IMR-90 (cell line): ENCODE results near the gene SCAMP4. TPM values are rescaled to one million over a fixed set of nuclear protein-coding genes. Genes with fewer than 3 reads are reported as not detected.

Experiments
- ATAC-seq: fragments of 200-7000 bp; cut with Tn5 transposase; 2 replicates; pipeline ENCODE4 v1.9.1; 2020; ENCODE audit warnings: low read depth, mild to moderate bottlenecking, moderate library complexity
- BruUV-seq: library from RNA; stranded (reverse); fragments of 400-500 nt; replicated peaks from 2 replicates; lab custom pipeline; 2021; lab: Mats Ljungman, UMichigan
- CTCF ChIA-PET: fragments of 300-600 bp; formaldehyde crosslinking; extraction: SDS; loops from one replicate; lab custom pipeline; 2021; ENCODE audit warnings: antibody characterized with exemption; lab: Yijun Ruan, JAX
- POLR2A ChIA-PET: fragments of 300-600 bp; sonication (Branson Sonifier 250); formaldehyde crosslinking; loops from one replicate; lab custom pipeline; 2022; ENCODE audit warnings: antibody characterized with exemption; ENCODE audit not compliant: unreplicated experiment; lab: Charles Lee
- DNase-seq: peaks from one replicate; pipeline ENCODE4 v3.0.0; 2013
- H2AFZ ChIP-seq: replicated peaks from 2 replicates; pipeline ENCODE3; 2013; ENCODE audit warnings: low read length, mild to moderate bottlenecking; ENCODE audit not compliant: poor library complexity
- H2AK5ac ChIP-seq: 2 replicates; pipeline ENCODE4 v1.6.1; 2013; ENCODE audit warnings: low read depth, low read length, inconsistent platforms
- H2AK9ac ChIP-seq: replicated peaks from 2 replicates; pipeline ENCODE3; 2013; ENCODE audit warnings: mild to moderate bottlenecking, low read depth, low read length, moderate library complexity; ENCODE audit not compliant: poor library complexity
- H2BK120ac ChIP-seq: 2 replicates; pipeline ENCODE4 v1.6.1; 2013; ENCODE audit warnings: low read depth, low read length, inconsistent platforms
- H2BK15ac ChIP-seq: 3 replicates; pipeline ENCODE4 v1.6.1; 2013; ENCODE audit warnings: low read depth, low read length, inconsistent platforms
- H2BK20ac ChIP-seq: 2 replicates; pipeline ENCODE4 v1.6.1; 2013; ENCODE audit warnings: low read depth, mild to moderate bottlenecking, inconsistent platforms, low read length, moderate library complexity
- H2BK5ac ChIP-seq: 2 replicates; pipeline ENCODE4 v1.6.1; 2013; ENCODE audit warnings: mild to moderate bottlenecking, low read depth, low read length, inconsistent platforms; ENCODE audit not compliant: poor library complexity, severe bottlenecking
- H3K14ac ChIP-seq: replicated peaks from 2 replicates; pipeline ENCODE4 v1.6.1; 2013; ENCODE audit warnings: low read depth, low read length, inconsistent platforms
- H3K18ac ChIP-seq: 2 replicates; pipeline ENCODE4 v1.6.1; 2013; ENCODE audit warnings: low read depth, low read length, control low read depth
- H3K23ac ChIP-seq: 2 replicates; pipeline ENCODE4 v1.6.1; 2013; ENCODE audit warnings: low read depth, low read length, inconsistent platforms
- H3K27ac ChIP-seq: 2 replicates; pipeline ENCODE4 v1.5.1; 2013; ENCODE audit warnings: mild to moderate bottlenecking, control low read depth, low read length; ENCODE audit not compliant: insufficient read depth
- H3K27me3 ChIP-seq: 2 replicates; pipeline ENCODE4 v1.6.1; 2013; ENCODE audit warnings: low read length; ENCODE audit not compliant: control insufficient read depth, insufficient read depth
- H3K36me3 ChIP-seq: 2 replicates; pipeline ENCODE4 v1.6.1; 2013; ENCODE audit warnings: low read length, mixed read lengths; ENCODE audit not compliant: control insufficient read depth, insufficient read depth
- H3K4ac ChIP-seq: 2 replicates; pipeline ENCODE4 v1.6.1; 2013; ENCODE audit warnings: low read depth, low read length, inconsistent platforms
- H3K4me1 ChIP-seq: 2 replicates; pipeline ENCODE4 v1.6.1; 2013; ENCODE audit warnings: low read length, mixed read lengths; ENCODE audit not compliant: control insufficient read depth, insufficient read depth
- H3K4me2 ChIP-seq: 2 replicates; pipeline ENCODE4 v1.6.1; 2013; ENCODE audit warnings: low read depth, mild to moderate bottlenecking, control low read depth, low read length, moderate library complexity
- H3K4me3 ChIP-seq: 2 replicates; pipeline ENCODE4 v1.5.1; 2013; ENCODE audit warnings: low read depth, mild to moderate bottlenecking, control low read depth, low read length, moderate library complexity; ENCODE audit not compliant: insufficient read depth
- H3K56ac ChIP-seq: 2 replicates; pipeline ENCODE4 v1.6.1; 2013; ENCODE audit warnings: low read length, inconsistent platforms; ENCODE audit not compliant: insufficient read depth; ENCODE audit errors: extremely low read depth
- H3K79me1 ChIP-seq, 2 experiments: 2 replicates each; pipeline ENCODE4 v1.6.1; 2013; ENCODE audit warnings: low read length in 2 of 2, inconsistent platforms in 1 of 2, low read depth in 1 of 2
- H3K9ac ChIP-seq: 2 replicates; pipeline ENCODE4 v1.6.1; 2013; ENCODE audit warnings: low read depth, low read length, control low read depth
- H3K9me1 ChIP-seq: 2 replicates; pipeline ENCODE4 v1.6.1; 2013; ENCODE audit warnings: low read length, inconsistent platforms; ENCODE audit not compliant: insufficient read depth
- H3K9me3 ChIP-seq: 2 replicates; pipeline ENCODE4 v1.6.1; 2013; ENCODE audit warnings: low read length; ENCODE audit not compliant: control insufficient read depth, insufficient read depth
- H4K20me1 ChIP-seq: 2 replicates; pipeline ENCODE4 v1.6.1; 2013; ENCODE audit warnings: low read length, inconsistent platforms; ENCODE audit not compliant: insufficient read depth
- H4K5ac ChIP-seq: 2 replicates; pipeline ENCODE4 v1.6.1; 2013; ENCODE audit warnings: mild to moderate bottlenecking, low read depth, low read length, control low read depth
- H4K8ac ChIP-seq, 2 experiments: 2 replicates each; pipeline ENCODE4 v1.6.1; 2013; ENCODE audit warnings: low read depth in 2 of 2, low read length in 2 of 2, control low read depth in 1 of 2, inconsistent platforms in 1 of 2
- H4K91ac ChIP-seq: 2 replicates; pipeline ENCODE4 v1.6.1; 2013; ENCODE audit warnings: low read depth, low read length, inconsistent platforms; ENCODE audit not compliant: insufficient read depth
- BHLHE40 ChIP-seq: fragments of 150-350 bp; IDR thresholded peaks from 2 replicates; pipeline ENCODE4 v1.6.1; 2016; ENCODE audit warnings: mild to moderate bottlenecking, low read depth, low read length
- CEBPB ChIP-seq: IDR thresholded peaks from 2 replicates; pipeline ENCODE4 v1.6.1; 2012; ENCODE audit warnings: low read depth, low read length, improper control_type of control experiment
- CHD1 ChIP-seq: IDR thresholded peaks from 2 replicates; pipeline ENCODE4 v1.6.1; 2012; ENCODE audit warnings: low read depth, low read length, improper control_type of control experiment
- CTCF ChIP-seq: conservative IDR thresholded peaks from 2 replicates; pipeline ENCODE4 v1.5.1; 2012; ENCODE audit warnings: mild to moderate bottlenecking, low read depth, low read length, improper control_type of control experiment
- ELK1 ChIP-seq: fragments of 150-350 bp; IDR thresholded peaks from 2 replicates; pipeline ENCODE4 v1.6.1; 2016; ENCODE audit warnings: low read depth, mild to moderate bottlenecking, low read length, moderate library complexity, borderline replicate concordance
- FOS ChIP-seq: fragments of 150-350 bp; IDR thresholded peaks from 2 replicates; pipeline ENCODE4 v1.6.1; 2016; ENCODE audit warnings: low read depth, low read length
- MAFK ChIP-seq: IDR thresholded peaks from 2 replicates; pipeline ENCODE4 v1.6.1; 2012; ENCODE audit warnings: low read depth, low read length, improper control_type of control experiment
- MAZ ChIP-seq: IDR thresholded peaks from 2 replicates; pipeline ENCODE4 v1.6.1; 2012; ENCODE audit warnings: low read depth, mild to moderate bottlenecking, low read length, improper control_type of control experiment, moderate library complexity, borderline replicate concordance
- MXI1 ChIP-seq: IDR thresholded peaks from 2 replicates; pipeline ENCODE4 v1.6.1; 2012; ENCODE audit warnings: low read depth, mild to moderate bottlenecking, low read length, moderate library complexity, borderline replicate concordance
- NFE2L2 ChIP-seq: fragments of 150-350 bp; IDR thresholded peaks from 2 replicates; pipeline ENCODE4 v1.6.1; 2016; ENCODE audit warnings: low read depth, mild to moderate bottlenecking, low read length
- POLR2A ChIP-seq: IDR thresholded peaks from 2 replicates; pipeline ENCODE4 v1.6.1; 2012; ENCODE audit warnings: mild to moderate bottlenecking, low read depth, low read length
- RAD21 ChIP-seq: IDR thresholded peaks from 2 replicates; pipeline ENCODE4 v1.6.1; 2012; ENCODE audit warnings: low read length, improper control_type of control experiment
- RCOR1 ChIP-seq: IDR thresholded peaks from 2 replicates; pipeline ENCODE4 v1.6.1; 2012; ENCODE audit warnings: mild to moderate bottlenecking, low read length, improper control_type of control experiment; ENCODE audit not compliant: insufficient replicate concordance
- RFX5 ChIP-seq: IDR thresholded peaks from 2 replicates; pipeline ENCODE4 v1.8.0; 2012; ENCODE audit warnings: low read depth, mild to moderate bottlenecking, low read length, moderate library complexity
- SMC3 ChIP-seq: fragments of 150-350 bp; IDR thresholded peaks from 2 replicates; pipeline ENCODE4 v1.6.1; 2016; ENCODE audit warnings: low read depth, mild to moderate bottlenecking, antibody characterized with exemption, low read length, moderate library complexity
- USF2 ChIP-seq: fragments of 150-350 bp; IDR thresholded peaks from 2 replicates; pipeline ENCODE4 v1.6.1; 2017; ENCODE audit warnings: mild to moderate bottlenecking, antibody characterized with exemption, low read length, low read depth
- WGBS, 2 experiments: methylation state at CpG; one replicate each; pipeline versions ENCODE4 v1.1.5 to v1.1.7; 2013; ENCODE audit warnings: missing lambda C conversion rate in 2 of 2; ENCODE audit not compliant: insufficient read length in 1 of 2; ENCODE audit errors: extremely low coverage in 2 of 2; 5-methylcytosine and 5-hydroxymethylcytosine counted together
- dilution Hi-C: fragments of 300-500 bp; cut with HindIII; formaldehyde crosslinking; loops from one replicate; pipeline ENCODE4 v1.14.3; 2018; ENCODE audit warnings: low sequenced_read_pairs; ENCODE audit not compliant: unreplicated experiment
- in situ Hi-C: fragments of 300-500 bp; cut with MboI; formaldehyde crosslinking; loops from 3 replicates; pipeline ENCODE4 v1.14.3; 2019; ENCODE audit warnings: low sequenced_read_pairs, inconsistent platforms, mixed read lengths
- intact Hi-C: fragments of 100-400 bp; cut with micrococcal nuclease; formaldehyde crosslinking; loops from 2 replicates; pipeline ENCODE4 v1.10.0; 2022
- polyA plus RNA-seq, 3 experiments: library from polyadenylated mRNA; depleted of rRNA; stranded (reverse); fragments of >200 nt; gene quantifications; 2 replicates each; pipeline ENCODE4 v1.2.3, GENCODE V29; 2012; ENCODE audit warnings: low replicate concordance in 1 of 3
- total RNA-seq: library from RNA; depleted of rRNA; stranded (reverse); fragments of >200 nt; gene quantifications from 2 replicates; pipeline ENCODE4 v1.2.3, GENCODE V29; 2012

SCAMP4 gene
- total and polyA plus RNA-seq, 2 of the 4 experiments (the other 2 are of a cell fraction): 16.1 to 28.1 TPM

- TF ChIP-seq MAZ: no peak
- no peak for TF ChIP-seq MXI1
- no peak for TF ChIP-seq CEBPB
- no peak for TF ChIP-seq RFX5
- no peak for TF ChIP-seq RCOR1
- no peak for TF ChIP-seq NFE2L2
- no peak for TF ChIP-seq RAD21
- no peak for TF ChIP-seq USF2
- TF ChIP-seq ELK1: no peak
- no peak for TF ChIP-seq BHLHE40
- TF ChIP-seq CTCF: no peak
- no peak for TF ChIP-seq FOS
- no peak for TF ChIP-seq POLR2A
- no peak for TF ChIP-seq CHD1
- TF ChIP-seq MAFK: no peak
- no peak for TF ChIP-seq SMC3
- H3K27ac ChIP-seq: no peak overlapping the region
- no peak overlapping the region for H2BK20ac ChIP-seq
- H2BK120ac ChIP-seq: no peak overlapping the region
- dilution Hi-C loops (no loop called here), intact Hi-C loops (no loop called here), in situ Hi-C loops (no loop called here)
- no peak overlapping the region for H2AK9ac ChIP-seq
- H4K5ac ChIP-seq: no peak overlapping the region
- H2AK5ac ChIP-seq: no peak overlapping the region
- ChIA-PET POLR2A (no interaction called here), CTCF (no interaction called here)
- no peak overlapping the region for H3K4ac ChIP-seq
- no peak overlapping the region for H3K14ac ChIP-seq
- H3K9me1 ChIP-seq: peaks cover 4% of the 10 kb centered on the region; the same call in 1 of the 2 replicates
- no peak overlapping the region for H3K18ac ChIP-seq
- no peak overlapping the region for H3K4me2 ChIP-seq
- no peak overlapping the region for H3K23ac ChIP-seq
- peaks cover 88% of the 10 kb centered on the region for H4K20me1 ChIP-seq
- no peak overlapping the region for H3K9ac ChIP-seq
- ATAC-seq: no peak
- no peaks in the 10 kb centered on the region for H3K9me3 ChIP-seq
- no peaks in the 10 kb centered on the region for H3K27me3 ChIP-seq
- no TSS peak for BruUV-seq
- H4K8ac ChIP-seq: no peak overlapping the region
- H3K79me1 ChIP-seq: peaks cover 10 to 74% of the 10 kb centered on the region in 2 experiments; a peak in 3 of 4 replicates
- no peak overlapping the region for H2BK15ac ChIP-seq
- H2AFZ ChIP-seq: no peak overlapping the region
- WGBS, 2 experiments: 90% methylated on average over 4 of the region's 28 CpGs; no CpG with 5 or more reads in 1 of the 2 experiments
- no peak overlapping the region for H3K56ac ChIP-seq
- H4K91ac ChIP-seq: no peak overlapping the region
- no peak for DNase-seq
- no peaks in the 10 kb centered on the region for H3K4me1 ChIP-seq
- peaks cover 10% of the 10 kb centered on the region; the same call in 1 of the 2 replicates for H3K36me3 ChIP-seq
- H2BK5ac ChIP-seq: no peak overlapping the region
- no peak overlapping the region for H3K4me3 ChIP-seq
These were observed 51.8 kb downstream of the SCAMP4 start for GRCh38 chr19:1956868-1957492.
